ENCODE measurements around the gene RPLP2.

Gene RPLP2

DNA sequence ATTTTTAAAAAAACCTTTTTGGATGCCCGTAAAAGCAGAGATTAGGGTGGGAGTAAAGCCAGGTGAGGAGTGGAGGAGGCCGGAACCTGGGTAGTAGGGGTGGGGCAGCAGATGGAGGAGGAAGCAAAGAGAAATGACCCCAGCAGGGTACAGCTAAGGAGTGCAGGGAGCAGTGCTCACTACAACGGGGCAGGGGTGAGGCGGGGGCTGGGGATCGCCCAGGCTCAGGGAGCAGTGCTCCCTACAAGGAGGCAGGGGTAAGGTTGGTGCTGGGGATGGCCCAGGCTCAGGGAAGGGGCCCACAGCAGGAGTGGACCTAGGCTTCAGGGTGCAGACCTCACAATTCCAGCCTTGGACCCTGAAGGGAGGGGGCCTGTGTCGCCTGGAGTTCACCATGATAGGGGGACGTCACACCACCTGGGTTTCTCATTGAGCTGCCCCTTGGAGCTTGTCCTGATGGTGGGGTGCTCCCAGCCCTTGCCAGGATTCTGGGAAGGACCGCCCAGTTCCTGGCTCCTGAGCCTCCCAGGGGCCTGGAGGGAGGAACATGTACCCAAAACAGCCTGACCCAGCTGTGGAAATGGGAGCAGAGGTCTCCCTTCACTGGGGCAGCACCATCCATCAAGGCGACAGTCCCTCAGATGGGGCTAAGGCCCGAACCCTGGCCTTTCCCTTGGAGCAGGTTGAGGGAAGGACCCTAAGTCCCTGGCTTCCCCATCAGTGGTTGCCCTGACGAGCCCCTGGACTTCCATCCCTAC lies 6.1 kb downstream of the RPLP2 start:
- Histone ChIP-seq H3K9ac (ENCODE audit: low read length in 5 of 5) (peak overlapping the region in 3 of 5 donors; percentile 23 to 87 (median 68)), H3K9me3 (ENCODE audit: control insufficient read depth in 5 of 5, low read length in 5 of 5) (no peaks in the 10 kb centered on the region), H3K36me3 (ENCODE audit: control insufficient read depth in 5 of 5, insufficient read depth in 5 of 5, low read length in 5 of 5) (peaks cover 0 to 34% (median 32%) of the 10 kb centered on the region in 5 donors), H3K27me3 (ENCODE audit: control insufficient read depth in 5 of 5, insufficient read depth in 4 of 5, low read length in 5 of 5) (no peaks in the 10 kb centered on the region), H3K27ac (ENCODE audit: low read depth, low read length) (peak overlapping the region; percentile 70), H3K4me3 (ENCODE audit: low read depth in 1 of 5, low read length in 5 of 5) (no peak overlapping the region), H3K4me1 (ENCODE audit: control insufficient read depth in 5 of 5, insufficient read depth in 5 of 5, low read length in 5 of 5) (peaks cover 13 to 66% (median 64%) of the 10 kb centered on the region in 5 donors)

DNA sequence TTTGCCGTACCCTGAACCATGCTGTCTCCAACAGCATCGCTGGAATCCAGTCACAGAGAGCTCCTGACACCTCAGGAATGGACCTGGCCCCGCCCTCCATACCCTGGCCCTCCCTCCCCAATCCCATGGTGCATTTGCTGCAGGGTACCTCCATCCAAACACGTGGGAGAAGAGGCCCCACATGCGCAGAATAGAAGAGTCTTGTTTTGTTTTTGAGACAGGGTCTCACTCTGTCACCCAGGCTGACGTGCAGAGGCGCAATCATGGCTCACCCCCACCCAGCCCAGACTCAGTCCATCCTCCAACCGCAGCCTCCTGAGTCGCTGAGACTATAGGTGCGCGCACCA lies 6.6 kb downstream of the RPLP2 start:
- no peaks in the 10 kb centered on the region for H3K27me3 ChIP-seq (ENCODE audit: control insufficient read depth in 5 of 5, insufficient read depth in 4 of 5, low read length in 5 of 5)
- no peak overlapping the region for H3K4me3 ChIP-seq (ENCODE audit: low read depth in 1 of 5, low read length in 5 of 5)
- H3K36me3 ChIP-seq (ENCODE audit: control insufficient read depth in 5 of 5, insufficient read depth in 5 of 5, low read length in 5 of 5) = peaks cover 0 to 32% (median 32%) of the 10 kb centered on the region in 5 donors
- H3K27ac ChIP-seq (ENCODE audit: low read depth, low read length) = peak overlapping the region; percentile 70
- peaks cover 14 to 66% (median 64%) of the 10 kb centered on the region in 5 donors for H3K4me1 ChIP-seq (ENCODE audit: control insufficient read depth in 5 of 5, insufficient read depth in 5 of 5, low read length in 5 of 5)
- H3K9ac ChIP-seq (ENCODE audit: low read length in 5 of 5) = peak overlapping the region in 2 of 5 donors; percentile 48 to 68
- no peaks in the 10 kb centered on the region for H3K9me3 ChIP-seq (ENCODE audit: control insufficient read depth in 5 of 5, low read length in 5 of 5)

DNA sequence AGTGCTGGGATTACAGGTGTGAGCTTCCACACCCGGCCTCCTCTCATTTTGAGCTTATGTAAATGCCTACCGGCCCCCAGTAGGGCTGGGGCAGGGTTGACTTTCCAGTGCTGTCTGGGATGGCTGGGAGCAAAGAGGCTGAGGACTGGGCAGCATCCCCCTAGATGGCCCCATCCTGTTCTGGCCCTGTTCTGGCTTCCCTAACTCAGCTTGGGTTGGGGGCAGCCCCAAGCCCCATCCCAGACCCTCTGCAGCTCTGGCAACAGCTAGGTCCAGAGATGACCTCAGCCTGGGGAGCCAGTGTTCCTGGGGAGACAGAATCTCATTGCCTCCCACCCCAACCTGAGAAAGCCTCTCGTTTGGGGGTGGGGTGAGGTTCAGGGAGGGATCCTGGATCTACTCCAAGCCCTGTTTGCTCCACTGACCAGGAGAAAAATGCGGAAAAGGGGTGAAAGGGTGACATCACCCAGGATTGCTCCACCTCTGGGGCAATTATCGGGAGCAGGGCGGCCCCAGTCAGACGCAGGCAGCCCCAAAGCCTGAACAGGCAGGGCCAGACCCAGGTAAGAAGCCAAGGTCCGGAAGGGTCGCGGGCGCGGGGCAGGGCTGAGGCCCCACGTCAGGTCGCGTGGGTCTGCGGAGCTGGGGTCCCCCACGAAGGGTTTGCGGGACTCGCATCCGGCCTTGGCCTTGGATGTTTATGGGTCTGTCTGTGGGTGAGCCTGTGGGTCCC lies 8.8 kb downstream of the RPLP2 start, which contains the start of gene PNPLA2:
Gene PNPLA2 (plus strand): TSS at position 519 of the 733 bp plus-strand sequence. CDS start 805 bp downstream, outside the sequence.
- Histone ChIP-seq H3K36me3 (ENCODE audit: control insufficient read depth in 5 of 5, insufficient read depth in 5 of 5, low read length in 5 of 5) (peaks cover 0 to 31% (median 25%) of the 10 kb centered on the region in 5 donors), H3K4me1 (ENCODE audit: control insufficient read depth in 5 of 5, insufficient read depth in 5 of 5, low read length in 5 of 5) (peaks cover 10 to 67% (median 65%) of the 10 kb centered on the region in 5 donors), H3K27ac (ENCODE audit: low read depth, low read length) (peak within 1 kb of the TSS; percentile 97), H3K9me3 (ENCODE audit: control insufficient read depth in 5 of 5, low read length in 5 of 5) (no peaks in the 10 kb centered on the region), H3K9ac (ENCODE audit: low read length in 5 of 5) (peak within 1 kb of the TSS in 4 of 5 donors; percentile 84 to 99 (median 93)), H3K27me3 (ENCODE audit: control insufficient read depth in 5 of 5, insufficient read depth in 4 of 5, low read length in 5 of 5) (no peaks in the 10 kb centered on the region), H3K4me3 (ENCODE audit: low read depth in 1 of 5, low read length in 5 of 5) (peak within 1 kb of the TSS; percentile 44 to 100 (median 89))

DNA sequence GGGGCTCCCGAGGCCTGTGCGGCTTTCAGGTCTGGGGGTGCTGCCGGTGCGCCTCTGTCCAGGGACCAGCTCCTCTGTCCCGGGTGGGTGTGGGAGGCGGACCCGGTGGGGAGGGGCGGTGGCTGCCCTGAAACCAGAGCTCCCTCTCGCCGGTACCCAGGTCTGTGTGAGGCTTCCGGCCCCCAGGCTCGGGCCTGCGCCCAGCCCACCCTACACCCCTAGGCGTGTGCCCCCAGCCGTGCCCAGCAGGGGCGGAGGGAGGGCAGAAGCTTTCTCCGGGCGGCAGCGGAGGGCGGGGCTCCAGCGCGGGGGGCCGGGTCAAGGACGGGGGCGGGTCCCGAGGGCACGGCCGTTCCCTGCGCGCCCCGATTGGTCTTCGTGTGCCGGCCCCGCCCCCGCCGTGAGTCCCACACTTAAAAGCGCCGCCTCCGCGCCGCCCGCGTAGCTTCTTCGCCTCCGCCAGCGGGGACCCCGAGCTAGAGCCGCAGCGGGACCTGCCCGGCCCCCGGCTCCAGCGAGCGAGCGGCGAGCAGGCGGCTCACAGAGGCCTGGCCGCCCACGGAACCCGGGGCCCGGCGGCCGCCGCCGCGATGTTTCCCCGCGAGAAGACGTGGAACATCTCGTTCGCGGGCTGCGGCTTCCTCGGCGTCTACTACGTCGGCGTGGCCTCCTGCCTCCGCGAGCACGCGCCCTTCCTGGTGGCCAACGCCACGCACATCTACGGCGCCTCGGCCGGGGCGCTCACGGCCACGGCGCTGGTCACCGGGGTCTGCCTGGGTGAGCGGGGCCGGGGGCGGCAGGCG lies 9.6 kb downstream of the RPLP2 start:
- H3K4me3 ChIP-seq (ENCODE audit: low read depth in 1 of 5, low read length in 5 of 5) = peak overlapping the region in 4 of 5 donors; percentile 83 to 100 (median 92)
- no peaks in the 10 kb centered on the region for H3K9me3 ChIP-seq (ENCODE audit: control insufficient read depth in 5 of 5, low read length in 5 of 5)
- H3K9ac ChIP-seq (ENCODE audit: low read length in 5 of 5) = peak overlapping the region in 4 of 5 donors; percentile 84 to 99 (median 93)
- H3K27ac ChIP-seq (ENCODE audit: low read depth, low read length) = peak overlapping the region; percentile 97
- no peaks in the 10 kb centered on the region for H3K27me3 ChIP-seq (ENCODE audit: control insufficient read depth in 5 of 5, insufficient read depth in 4 of 5, low read length in 5 of 5)
- H3K4me1 ChIP-seq (ENCODE audit: control insufficient read depth in 5 of 5, insufficient read depth in 5 of 5, low read length in 5 of 5) = peaks cover 10 to 68% (median 65%) of the 10 kb centered on the region in 5 donors
- peaks cover 0 to 35% (median 30%) of the 10 kb centered on the region in 5 donors for H3K36me3 ChIP-seq (ENCODE audit: control insufficient read depth in 5 of 5, insufficient read depth in 5 of 5, low read length in 5 of 5)

DNA sequence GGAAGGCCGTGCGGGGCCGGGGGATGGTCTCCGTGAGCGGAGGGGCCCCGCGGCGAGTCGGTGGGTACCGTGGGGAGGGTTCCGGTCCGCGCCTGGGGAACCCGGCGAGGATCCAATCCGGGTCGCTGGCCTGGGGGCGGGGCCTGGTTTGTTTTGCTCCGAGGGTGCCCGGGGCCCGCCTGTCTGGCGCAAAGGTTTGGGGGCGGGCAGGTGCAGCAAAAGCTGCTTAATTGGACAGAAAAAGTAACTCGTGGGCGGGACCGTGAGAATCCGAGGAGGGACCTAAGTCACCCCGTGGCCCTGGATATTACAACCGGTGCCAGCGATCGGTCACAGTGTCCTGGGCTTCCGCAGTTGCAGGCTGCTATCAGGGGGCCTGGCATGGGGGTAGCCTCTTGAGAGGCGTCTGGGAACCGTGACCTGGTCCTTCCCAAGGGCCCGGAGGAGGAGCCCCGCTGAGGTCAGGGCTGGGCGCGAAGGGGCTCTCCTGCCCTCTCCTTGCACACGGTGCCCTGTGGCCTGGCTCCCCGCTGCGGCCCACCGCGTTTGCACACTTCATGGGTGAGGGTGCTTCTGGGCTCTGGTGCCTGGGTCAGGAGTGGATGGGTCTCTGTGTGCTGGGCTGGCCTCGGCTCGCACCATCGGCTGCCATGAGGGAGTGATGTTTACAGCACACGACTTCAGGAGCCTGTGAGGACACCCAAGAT lies 10.3 kb downstream of the RPLP2 start:
- Histone ChIP-seq H3K4me1 (ENCODE audit: control insufficient read depth in 5 of 5, insufficient read depth in 5 of 5, low read length in 5 of 5) (peaks cover 10 to 75% (median 67%) of the 10 kb centered on the region in 5 donors), H3K36me3 (ENCODE audit: control insufficient read depth in 5 of 5, insufficient read depth in 5 of 5, low read length in 5 of 5) (peaks cover 0 to 43% (median 37%) of the 10 kb centered on the region in 5 donors), H3K27me3 (ENCODE audit: control insufficient read depth in 5 of 5, insufficient read depth in 4 of 5, low read length in 5 of 5) (no peaks in the 10 kb centered on the region), H3K4me3 (ENCODE audit: low read depth in 1 of 5, low read length in 5 of 5) (peak overlapping the region; percentile 83 to 100 (median 92)), H3K27ac (ENCODE audit: low read depth, low read length) (peak overlapping the region; percentile 97), H3K9me3 (ENCODE audit: control insufficient read depth in 5 of 5, low read length in 5 of 5) (no peaks in the 10 kb centered on the region), H3K9ac (ENCODE audit: low read length in 5 of 5) (peak overlapping the region; percentile 56 to 95 (median 84))

DNA sequence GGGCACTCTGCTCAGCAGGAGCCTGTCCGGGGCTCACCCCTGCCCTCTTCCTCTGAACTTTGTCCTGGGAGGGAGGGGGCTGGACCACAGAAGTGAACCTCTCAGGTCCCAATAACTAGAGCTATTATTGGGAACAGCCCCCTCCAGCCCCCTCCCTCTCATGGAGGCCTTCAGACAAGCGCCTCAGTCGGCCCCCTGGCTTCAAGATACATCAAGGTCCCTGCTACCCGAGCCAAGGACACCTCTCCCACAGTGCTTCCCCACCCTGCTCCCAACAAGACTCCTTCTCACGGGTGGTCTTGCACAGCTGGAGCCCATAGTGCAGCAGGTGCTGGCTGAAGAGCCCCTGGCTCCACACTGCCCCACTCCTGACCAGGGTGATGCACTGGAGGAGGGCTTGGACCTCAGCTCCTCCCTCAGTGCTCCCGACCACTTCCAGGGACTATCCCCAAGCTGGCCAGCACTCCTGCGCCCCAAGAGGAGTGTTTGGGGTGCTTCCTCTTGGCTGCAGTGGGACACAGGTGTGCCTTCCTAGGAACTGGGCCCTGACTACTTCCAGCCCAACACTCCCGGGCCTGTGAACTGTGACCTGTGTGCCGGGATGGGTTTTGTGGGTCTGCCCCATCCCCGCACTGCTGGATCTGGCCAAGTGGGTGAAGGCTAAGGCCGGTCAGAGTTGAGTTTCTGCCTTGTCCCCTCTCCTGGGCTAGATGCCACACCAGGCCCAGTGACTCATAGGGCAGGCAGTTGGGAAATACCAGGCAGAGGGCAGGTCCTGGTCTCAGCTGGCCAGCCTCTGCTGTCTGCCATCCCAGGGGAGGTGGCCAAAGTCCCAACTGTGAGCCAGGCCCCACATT lies 11.1 kb downstream of the RPLP2 start:
- Histone ChIP-seq H3K4me1 (ENCODE audit: control insufficient read depth in 5 of 5, insufficient read depth in 5 of 5, low read length in 5 of 5) (peaks cover 10 to 76% (median 64%) of the 10 kb centered on the region in 5 donors), H3K27me3 (ENCODE audit: control insufficient read depth in 5 of 5, insufficient read depth in 4 of 5, low read length in 5 of 5) (no peaks in the 10 kb centered on the region), H3K36me3 (ENCODE audit: control insufficient read depth in 5 of 5, insufficient read depth in 5 of 5, low read length in 5 of 5) (peaks cover 0 to 49% (median 40%) of the 10 kb centered on the region in 5 donors), H3K27ac (ENCODE audit: low read depth, low read length) (peak overlapping the region; percentile 97), H3K9ac (ENCODE audit: low read length in 5 of 5) (peak overlapping the region; percentile 56 to 95 (median 84)), H3K9me3 (ENCODE audit: control insufficient read depth in 5 of 5, low read length in 5 of 5) (no peaks in the 10 kb centered on the region), H3K4me3 (ENCODE audit: low read depth in 1 of 5, low read length in 5 of 5) (peak overlapping the region; percentile 83 to 100 (median 92))

DNA sequence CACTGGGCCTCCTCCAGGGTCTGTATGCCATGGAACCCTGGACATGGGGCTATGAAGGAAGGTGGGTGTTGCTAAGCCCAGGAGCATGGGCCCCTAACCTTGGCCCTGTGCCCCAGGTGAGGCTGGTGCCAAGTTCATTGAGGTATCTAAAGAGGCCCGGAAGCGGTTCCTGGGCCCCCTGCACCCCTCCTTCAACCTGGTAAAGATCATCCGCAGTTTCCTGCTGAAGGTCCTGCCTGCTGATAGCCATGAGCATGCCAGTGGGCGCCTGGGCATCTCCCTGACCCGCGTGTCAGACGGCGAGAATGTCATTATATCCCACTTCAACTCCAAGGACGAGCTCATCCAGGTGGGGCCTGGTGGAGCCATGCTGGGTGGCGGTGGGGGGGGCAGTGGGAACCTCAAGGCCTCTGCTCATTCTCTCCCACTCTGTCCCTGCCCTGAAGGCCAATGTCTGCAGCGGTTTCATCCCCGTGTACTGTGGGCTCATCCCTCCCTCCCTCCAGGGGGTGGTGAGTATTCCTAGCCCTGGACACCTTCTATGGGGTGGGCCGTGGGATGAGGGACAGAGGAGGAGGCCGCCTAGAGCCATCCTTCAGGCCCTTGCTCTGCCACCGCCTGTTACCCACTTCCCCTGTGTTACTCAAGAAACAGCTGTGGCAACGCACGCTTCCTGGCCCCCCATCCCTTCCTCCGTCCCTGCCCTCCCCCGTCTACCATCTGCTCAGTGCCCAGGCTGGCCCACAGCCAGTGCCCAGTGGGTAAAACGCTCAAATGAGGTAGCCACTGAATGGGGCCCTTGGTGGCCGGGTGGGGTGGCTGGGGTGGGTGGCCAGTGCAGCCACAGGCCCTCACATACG lies 12.0 kb downstream of the RPLP2 start:
- H3K27ac ChIP-seq (ENCODE audit: low read depth, low read length) = peak overlapping the region; percentile 97
- H3K36me3 ChIP-seq (ENCODE audit: control insufficient read depth in 5 of 5, insufficient read depth in 5 of 5, low read length in 5 of 5) = peaks cover 0 to 49% (median 40%) of the 10 kb centered on the region in 5 donors
- H3K4me3 ChIP-seq (ENCODE audit: low read depth in 1 of 5, low read length in 5 of 5) = peak overlapping the region; percentile 83 to 100 (median 92)
- no peaks in the 10 kb centered on the region for H3K9me3 ChIP-seq (ENCODE audit: control insufficient read depth in 5 of 5, low read length in 5 of 5)
- H3K9ac ChIP-seq (ENCODE audit: low read length in 5 of 5) = peak overlapping the region in 4 of 5 donors; percentile 83 to 95 (median 90)
- peaks cover 10 to 77% (median 62%) of the 10 kb centered on the region in 5 donors for H3K4me1 ChIP-seq (ENCODE audit: control insufficient read depth in 5 of 5, insufficient read depth in 5 of 5, low read length in 5 of 5)
- no peaks in the 10 kb centered on the region for H3K27me3 ChIP-seq (ENCODE audit: control insufficient read depth in 5 of 5, insufficient read depth in 4 of 5, low read length in 5 of 5)

All from subcutaneous abdominal adipose tissue (tissue), 5 donors.